Gastroesophageal sphincter (tissue), 3 donors: Measurements from ENCODE around the gene MLLT3.

Source experiments
- POLR2A ChIP-seq, 2 donors: fragments of 450-650 bp; IDR thresholded peaks; one replicate each; pipeline ENCODE4 v1.6.1; 2017; ENCODE audit warnings: antibody characterized with exemption in 2 of 2, mild to moderate bottlenecking in 2 of 2, moderate library complexity in 1 of 2
- POLR2AphosphoS5 ChIP-seq: sonication (generic); formaldehyde crosslinking; IDR thresholded peaks from one replicate; pipeline ENCODE4 v1.6.1; 2017; ENCODE audit warnings: antibody characterized with exemption
- TF ChIP-seq, protein P1 (sequence below), 4 experiments: fragments of 200-600 bp in 2 of 4; fragments of 450-650 bp in 2 of 4; sonication (generic) in 1 of 4; IDR thresholded peaks; one replicate each; pipeline ENCODE4 v1.5.1; 2017 to 2019; ENCODE audit warnings: antibody characterized with exemption in 4 of 4, mild to moderate bottlenecking in 2 of 4, moderate library complexity in 2 of 4

DNA sequence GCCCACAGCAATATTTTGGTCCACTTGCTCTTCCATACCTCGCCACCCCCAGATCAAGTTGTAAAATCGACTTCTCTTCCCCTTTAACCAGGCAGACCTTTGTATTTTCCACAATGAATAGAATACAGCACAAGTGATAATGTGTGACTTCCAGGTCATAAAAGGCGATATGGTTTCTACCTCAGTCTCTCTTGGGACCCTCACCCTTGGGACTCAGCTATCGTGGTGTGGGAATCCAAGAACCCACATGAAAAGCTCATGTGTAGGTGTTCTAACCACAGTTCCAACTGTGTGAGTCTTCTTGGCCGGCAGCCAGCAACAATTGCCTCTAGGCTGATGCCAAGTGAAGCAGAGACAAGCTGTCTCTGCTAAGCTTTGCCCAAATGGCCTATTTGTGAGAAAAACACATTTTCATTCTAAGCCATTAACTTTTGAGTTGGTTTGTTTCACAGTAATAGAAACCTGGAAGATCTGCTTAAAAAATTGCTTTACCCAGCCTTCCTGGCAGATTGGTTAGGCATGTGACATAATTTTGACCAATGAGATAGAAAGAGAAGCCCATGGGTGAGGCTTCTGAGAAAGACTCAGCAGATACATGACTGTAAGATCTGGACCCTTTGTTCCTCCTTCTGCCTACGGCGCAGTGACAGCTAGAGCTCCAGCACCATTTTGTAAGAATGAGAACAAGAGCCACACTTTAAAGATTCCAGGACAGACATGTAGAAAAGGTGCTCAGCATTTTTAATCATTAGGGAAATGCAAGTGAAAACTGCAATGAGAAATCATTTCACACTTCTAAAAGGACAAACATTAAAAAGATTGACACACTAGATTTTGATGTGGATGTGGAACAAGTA lies 18.3 kb upstream of the MLLT3 start:
- no peak for TF ChIP-seq POLR2AphosphoS5
- TF ChIP-seq, protein P1, sequence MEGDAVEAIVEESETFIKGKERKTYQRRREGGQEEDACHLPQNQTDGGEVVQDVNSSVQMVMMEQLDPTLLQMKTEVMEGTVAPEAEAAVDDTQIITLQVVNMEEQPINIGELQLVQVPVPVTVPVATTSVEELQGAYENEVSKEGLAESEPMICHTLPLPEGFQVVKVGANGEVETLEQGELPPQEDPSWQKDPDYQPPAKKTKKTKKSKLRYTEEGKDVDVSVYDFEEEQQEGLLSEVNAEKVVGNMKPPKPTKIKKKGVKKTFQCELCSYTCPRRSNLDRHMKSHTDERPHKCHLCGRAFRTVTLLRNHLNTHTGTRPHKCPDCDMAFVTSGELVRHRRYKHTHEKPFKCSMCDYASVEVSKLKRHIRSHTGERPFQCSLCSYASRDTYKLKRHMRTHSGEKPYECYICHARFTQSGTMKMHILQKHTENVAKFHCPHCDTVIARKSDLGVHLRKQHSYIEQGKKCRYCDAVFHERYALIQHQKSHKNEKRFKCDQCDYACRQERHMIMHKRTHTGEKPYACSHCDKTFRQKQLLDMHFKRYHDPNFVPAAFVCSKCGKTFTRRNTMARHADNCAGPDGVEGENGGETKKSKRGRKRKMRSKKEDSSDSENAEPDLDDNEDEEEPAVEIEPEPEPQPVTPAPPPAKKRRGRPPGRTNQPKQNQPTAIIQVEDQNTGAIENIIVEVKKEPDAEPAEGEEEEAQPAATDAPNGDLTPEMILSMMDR (IDR thresholded peaks at IDR 0.05), result no peak
- no peak for TF ChIP-seq POLR2A (IDR thresholded peaks at IDR 0.05)
